Body of pancreas (tissue), 4 donors: ENCODE measurements around the gene NR2F1-AS1.

ENCODE experiments used
- CTCF ChIP-seq, 7 experiments: fragments of 450-650 bp in 4 of 7; fragments of 200-600 bp in 3 of 7; sonication (generic) in 3 of 7; IDR thresholded peaks; one replicate each; pipeline ENCODE4 v1.5.1; 2016 to 2019; ENCODE audit warnings: antibody characterized with exemption in 7 of 7
- POLR2A ChIP-seq, 3 donors: fragments of 450-650 bp; IDR thresholded peaks; one replicate each; pipeline ENCODE4 v1.6.1; 2016; ENCODE audit warnings: antibody characterized with exemption in 3 of 3, mild to moderate bottlenecking in 2 of 3

GRCh38 chr5:93608855-93609254 is 27.8 kb upstream of the NR2F1-AS1 start:
- TF ChIP-seq CTCF (IDR thresholded peaks at IDR 0.05): no peak
- TF ChIP-seq POLR2A (IDR thresholded peaks at IDR 0.05): no peak
